ENCODE results near the gene CYP3A4.

DNA sequence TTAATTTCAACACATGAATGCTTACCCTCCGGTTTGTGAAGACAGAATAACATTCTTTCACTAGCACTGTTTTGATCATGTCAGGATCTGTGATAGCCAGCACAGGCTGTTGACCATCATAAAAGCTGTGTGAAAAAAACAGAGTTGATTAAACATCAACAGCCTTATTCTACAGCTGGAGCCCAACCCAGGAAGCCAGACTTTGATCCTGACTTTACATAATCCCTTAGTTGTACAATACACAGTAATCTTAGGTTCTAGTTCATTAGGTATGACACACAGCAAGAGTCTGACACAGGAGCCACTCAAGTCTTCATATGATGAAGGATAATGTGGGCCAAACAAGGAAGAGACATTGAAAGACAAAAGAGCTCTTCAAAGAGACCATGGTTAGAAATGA is 11.4 kb downstream of the CYP3A4 start:
- TF ChIP-seq, protein P1, sequence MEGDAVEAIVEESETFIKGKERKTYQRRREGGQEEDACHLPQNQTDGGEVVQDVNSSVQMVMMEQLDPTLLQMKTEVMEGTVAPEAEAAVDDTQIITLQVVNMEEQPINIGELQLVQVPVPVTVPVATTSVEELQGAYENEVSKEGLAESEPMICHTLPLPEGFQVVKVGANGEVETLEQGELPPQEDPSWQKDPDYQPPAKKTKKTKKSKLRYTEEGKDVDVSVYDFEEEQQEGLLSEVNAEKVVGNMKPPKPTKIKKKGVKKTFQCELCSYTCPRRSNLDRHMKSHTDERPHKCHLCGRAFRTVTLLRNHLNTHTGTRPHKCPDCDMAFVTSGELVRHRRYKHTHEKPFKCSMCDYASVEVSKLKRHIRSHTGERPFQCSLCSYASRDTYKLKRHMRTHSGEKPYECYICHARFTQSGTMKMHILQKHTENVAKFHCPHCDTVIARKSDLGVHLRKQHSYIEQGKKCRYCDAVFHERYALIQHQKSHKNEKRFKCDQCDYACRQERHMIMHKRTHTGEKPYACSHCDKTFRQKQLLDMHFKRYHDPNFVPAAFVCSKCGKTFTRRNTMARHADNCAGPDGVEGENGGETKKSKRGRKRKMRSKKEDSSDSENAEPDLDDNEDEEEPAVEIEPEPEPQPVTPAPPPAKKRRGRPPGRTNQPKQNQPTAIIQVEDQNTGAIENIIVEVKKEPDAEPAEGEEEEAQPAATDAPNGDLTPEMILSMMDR (tag by site-specific recombination; IDR thresholded peaks at IDR 0.05) = no peak
- TF ChIP-seq ZNF23 (tag by site-specific recombination; IDR thresholded peaks at IDR 0.05; ENCODE audit: borderline replicate concordance) (no peak), IKZF3 (tag by site-specific recombination; IDR thresholded peaks at IDR 0.05) (no peak), ZSCAN30 (tag by site-specific recombination; IDR thresholded peaks at IDR 0.05) (no peak)

Data from HEK293 (cell line).